Left lung (tissue), 14 donors: ENCODE measurements around the gene ADAP2. TPM values are rescaled to one million over a fixed set of nuclear protein-coding genes. Genes with fewer than 3 reads are reported as not detected.

ENCODE experiments used
- ATAC-seq: fragments of 200-7000 bp; cut with Tn5 transposase; one replicate; pipeline ENCODE4 v1.9.1; 2020; ENCODE audit warnings: moderate library complexity
- DNase-seq, 4 donors: peaks; one replicate each; pipeline ENCODE4 v3.0.0-alpha.2; 2013 to 2020
- H3K27ac ChIP-seq, 2 donors: fragments of 200-600 bp; sonication (generic) in 1 of 2; one replicate each; pipeline versions ENCODE4 v1.5.0 to v1.8.0; 2020 to 2021
- H3K27me3 ChIP-seq, 2 donors: fragments of 200-600 bp; sonication (generic) in 1 of 2; one replicate each; pipeline versions ENCODE4 v1.5.0 to v1.8.0; 2020 to 2021
- H3K36me3 ChIP-seq, 2 donors: fragments of 200-600 bp; sonication (generic) in 1 of 2; one replicate each; pipeline versions ENCODE4 v1.5.0 to v1.8.0; 2020 to 2021
- H3K4me1 ChIP-seq, 2 donors: fragments of 200-600 bp; one replicate each; pipeline ENCODE4 v1.8.0; 2021
- H3K4me3 ChIP-seq, 2 donors: fragments of 200-600 bp; sonication (generic) in 1 of 2; one replicate each; pipeline versions ENCODE4 v1.5.0 to v1.8.0; 2020 to 2021; ENCODE audit warnings: mild to moderate bottlenecking in 1 of 2
- H3K9me3 ChIP-seq, 2 donors: fragments of 200-600 bp; sonication (generic) in 1 of 2; one replicate each; pipeline versions ENCODE4 v1.5.0 to v1.8.0; 2020 to 2021
- intact Hi-C, 2 donors: fragments of 100-400 bp; cut with DNase I; formaldehyde crosslinking; loops; one replicate each; pipeline versions ENCODE4 v1.11.2 to v1.14.2; 2022
- long read RNA-seq, 12 donors: library from polyadenylated mRNA in 2 of 12; unstranded in 2 of 12; transcript quantifications; one replicate each; pipeline ENCODE4 v2.0.0 and lab custom pipeline, GENCODE V29; 2019 to 2026
- polyA plus RNA-seq, 6 donors: library from polyadenylated mRNA; unstranded; fragments of 120-200 nt; gene quantifications; one replicate each; pipeline ENCODE4 v1.2.1, GENCODE V29; 2013; ENCODE audit not compliant: insufficient read length in 6 of 6
- total RNA-seq, 2 donors: library from RNA; stranded (reverse); fragmentation: NEBNext Ultra II Directional; extraction: Animal tissue kit (Norgen Biotek cat#: 25700); gene quantifications; one replicate each; pipeline ENCODE4 v1.2.1, GENCODE V29; 2021
- TF ChIP-seq, protein P1 (sequence below), 2 donors: fragments of 200-600 bp; sonication (generic) in 1 of 2; IDR thresholded peaks; one replicate each; pipeline versions ENCODE4 v1.5.0 to v1.8.0; 2021; ENCODE audit warnings: antibody characterized with exemption in 2 of 2
- donor health status: DM: no; HTN: yes; CAD: no.
- donor health status: DM: no; HTN: no; CAD: no.

ADAP2 gene, protein sequence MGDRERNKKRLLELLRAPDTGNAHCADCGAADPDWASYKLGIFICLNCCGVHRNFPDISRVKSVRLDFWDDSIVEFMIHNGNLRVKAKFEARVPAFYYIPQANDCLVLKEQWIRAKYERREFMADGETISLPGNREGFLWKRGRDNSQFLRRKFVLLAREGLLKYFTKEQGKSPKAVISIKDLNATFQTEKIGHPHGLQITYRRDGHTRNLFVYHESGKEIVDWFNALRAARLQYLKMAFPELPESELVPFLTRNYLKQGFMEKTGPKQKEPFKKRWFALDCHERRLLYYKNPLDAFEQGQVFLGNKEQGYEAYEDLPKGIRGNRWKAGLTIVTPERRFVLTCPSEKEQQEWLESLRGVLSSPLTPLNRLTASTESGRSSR
- total RNA-seq = 10 to 100 TPM; 23.3 to 46.1 TPM
- polyA plus RNA-seq = 1 to 10 TPM; 4.4 to 6.6 (median 5.1) TPM
- long read RNA-seq, donor 1, partial matches to known transcripts = 0 of 1 reads
- long read RNA-seq, donor 1, other reads (novel, unspliced or antisense) = 0 of 1 reads
- long read RNA-seq, donor 2 = 0 reads
- long read RNA-seq, donor 3 = 0 reads
- long read RNA-seq, donor 4, transcript ADAP2-201 (11 exons, 2,934 nt) = major isoform, 11 of 28 reads
- long read RNA-seq, donor 4, partial matches to known transcripts = 11 of 28 reads
- long read RNA-seq, donor 4, other reads (novel, unspliced or antisense) = 4 of 28 reads
- long read RNA-seq, donor 5, partial matches to known transcripts = 0 of 2 reads
- long read RNA-seq, donor 5, other reads (novel, unspliced or antisense) = 0 of 2 reads
- long read RNA-seq, donor 6 = 0 reads
- long read RNA-seq, donor 7, partial matches to known transcripts = 0 of 3 reads
- long read RNA-seq, donor 7, other reads (novel, unspliced or antisense) = 0 of 3 reads
- long read RNA-seq, donor 8, partial matches to known transcripts = 0 of 1 reads
- long read RNA-seq, donor 8, other reads (novel, unspliced or antisense) = 0 of 1 reads
- long read RNA-seq, donor 9 = 0 reads
- long read RNA-seq, donor 10, transcript ADAP2-201 (11 exons, 2,934 nt) = major isoform, 34 of 77 reads
- long read RNA-seq, donor 10, transcript ADAP2-204 (11 exons, 1,598 nt) = minor isoform, 6 of 77 reads
- long read RNA-seq, donor 10, transcript ADAP2-202 (3 exons, 838 nt) = minor isoform, 6 of 77 reads
- long read RNA-seq, donor 10, partial matches to known transcripts = 8 of 77 reads
- long read RNA-seq, donor 10, other reads (novel, unspliced or antisense) = 19 of 77 reads
- long read RNA-seq, donor 11 = 0 reads
- long read RNA-seq, donor 12, partial matches to known transcripts = 0 of 2 reads
- long read RNA-seq, donor 12, other reads (novel, unspliced or antisense) = 0 of 2 reads

DNA sequence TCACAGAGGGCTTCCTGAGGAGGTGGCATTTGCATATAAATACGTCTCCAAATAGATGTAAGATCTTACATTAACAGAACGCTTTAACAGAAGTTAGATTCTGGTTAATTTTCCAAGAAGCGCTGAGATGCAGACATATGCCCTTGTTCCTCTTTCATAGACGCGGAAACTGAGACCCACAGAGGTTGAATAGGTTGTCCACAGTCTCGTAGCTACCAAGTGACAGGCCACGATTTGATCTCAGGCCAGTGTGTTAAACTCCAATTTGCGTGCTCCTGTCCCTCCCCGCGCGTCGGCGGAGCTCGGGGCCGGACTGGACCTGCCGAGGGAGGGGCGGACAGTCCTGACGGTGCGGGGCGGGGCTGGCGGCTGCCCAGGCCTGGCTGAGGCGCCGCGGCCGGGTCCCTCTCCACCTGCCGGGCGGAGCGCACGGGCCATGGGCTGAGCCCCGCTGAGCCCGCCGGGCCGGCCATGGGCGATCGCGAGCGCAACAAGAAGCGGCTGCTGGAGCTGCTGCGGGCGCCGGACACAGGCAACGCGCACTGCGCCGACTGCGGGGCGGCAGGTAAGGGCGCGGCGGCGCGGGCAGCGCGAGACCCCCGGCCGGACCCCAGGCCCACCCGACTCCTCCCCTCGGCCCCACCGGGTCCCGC, at the start of gene ADAP2:
TSS of gene ADAP2 (plus strand) at position 402 of the 653 bp plus-strand sequence. CDS start at position 472, 70 bp downstream.
- H3K36me3 ChIP-seq = peaks cover 0 to 26% of the 10 kb centered on the region in 2 donors
- intact Hi-C loops = no loop called here
- ATAC-seq = peak; percentile 97
- TF ChIP-seq, protein P1, sequence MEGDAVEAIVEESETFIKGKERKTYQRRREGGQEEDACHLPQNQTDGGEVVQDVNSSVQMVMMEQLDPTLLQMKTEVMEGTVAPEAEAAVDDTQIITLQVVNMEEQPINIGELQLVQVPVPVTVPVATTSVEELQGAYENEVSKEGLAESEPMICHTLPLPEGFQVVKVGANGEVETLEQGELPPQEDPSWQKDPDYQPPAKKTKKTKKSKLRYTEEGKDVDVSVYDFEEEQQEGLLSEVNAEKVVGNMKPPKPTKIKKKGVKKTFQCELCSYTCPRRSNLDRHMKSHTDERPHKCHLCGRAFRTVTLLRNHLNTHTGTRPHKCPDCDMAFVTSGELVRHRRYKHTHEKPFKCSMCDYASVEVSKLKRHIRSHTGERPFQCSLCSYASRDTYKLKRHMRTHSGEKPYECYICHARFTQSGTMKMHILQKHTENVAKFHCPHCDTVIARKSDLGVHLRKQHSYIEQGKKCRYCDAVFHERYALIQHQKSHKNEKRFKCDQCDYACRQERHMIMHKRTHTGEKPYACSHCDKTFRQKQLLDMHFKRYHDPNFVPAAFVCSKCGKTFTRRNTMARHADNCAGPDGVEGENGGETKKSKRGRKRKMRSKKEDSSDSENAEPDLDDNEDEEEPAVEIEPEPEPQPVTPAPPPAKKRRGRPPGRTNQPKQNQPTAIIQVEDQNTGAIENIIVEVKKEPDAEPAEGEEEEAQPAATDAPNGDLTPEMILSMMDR (IDR thresholded peaks at IDR 0.05) = no peak
- peaks cover 0 to 23% of the 10 kb centered on the region in 2 donors for H3K4me1 ChIP-seq
- H3K27me3 ChIP-seq = peaks cover 11 to 42% of the 10 kb centered on the region in 2 donors
- H3K9me3 ChIP-seq = no peaks in the 10 kb centered on the region
- peak within 1 kb of the TSS in 1 of 2 donors; percentile 50 for H3K27ac ChIP-seq
- DNase-seq = peak in 2 of 4 donors; percentile 83 to 95
- H3K4me3 ChIP-seq = peak within 1 kb of the TSS; percentile 47 to 63

DNA sequence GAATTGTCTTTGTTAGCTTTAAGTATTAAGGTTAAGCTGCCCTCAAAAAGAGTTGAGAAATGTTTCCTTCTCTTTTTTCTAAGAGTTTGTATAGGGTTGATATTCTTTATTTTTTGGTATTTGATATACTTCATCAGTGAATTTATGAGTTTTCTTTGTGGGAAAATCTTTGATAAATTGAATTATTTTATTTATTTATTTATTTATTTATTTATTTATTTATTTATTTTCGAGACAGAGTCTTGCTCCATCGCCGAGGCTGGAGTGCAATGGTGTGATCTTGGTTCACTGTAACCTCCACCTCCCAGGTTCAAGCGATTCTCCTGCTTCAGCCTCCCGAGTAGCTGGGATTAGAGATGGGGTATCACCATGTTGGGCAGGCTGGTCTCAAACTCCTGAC, 35.6 kb upstream of the ADAP2 start:
- TF ChIP-seq, protein P1 (IDR thresholded peaks at IDR 0.05) = no peak

GRCh38 chr17:30894236-30894635, 27.5 kb upstream of the ADAP2 start:
- Histone ChIP-seq H3K9me3 (no peaks in the 10 kb centered on the region), H3K4me1 (no peaks in the 10 kb centered on the region), H3K4me3 (no peak overlapping the region), H3K36me3 (peaks cover 0 to 42% of the 10 kb centered on the region in 2 donors), H3K27me3 (no peaks in the 10 kb centered on the region), H3K27ac (no peak overlapping the region)
- no peak for ATAC-seq
- DNase-seq = no peak
- intact Hi-C loops = no loop called here
- TF ChIP-seq, protein P1 (IDR thresholded peaks at IDR 0.05) = no peak

More for the DNA sequence above, 35.6 kb upstream of the ADAP2 start:
- Histone ChIP-seq H3K4me3 (no peak overlapping the region), H3K36me3 (peaks cover 0 to 12% of the 10 kb centered on the region in 2 donors), H3K27ac (no peak overlapping the region), H3K27me3 (no peaks in the 10 kb centered on the region), H3K9me3 (no peaks in the 10 kb centered on the region), H3K4me1 (no peaks in the 10 kb centered on the region)
- no peak for ATAC-seq
- no peak for DNase-seq
- intact Hi-C loops = no loop called here

- H3K36me3 ChIP-seq = peaks cover 0 to 70% of the 10 kb centered on the region in 2 donors
- no peak for DNase-seq
Measured at GRCh38 chr17:30897311-30897710, 24.4 kb upstream of the ADAP2 start.

More at GRCh38 chr17:30897311-30897710, 24.4 kb upstream of the ADAP2 start:
- H3K27me3 ChIP-seq = no peaks in the 10 kb centered on the region
- no peak overlapping the region for H3K27ac ChIP-seq
- TF ChIP-seq, protein P1 (IDR thresholded peaks at IDR 0.05) = no peak
- intact Hi-C loops = no loop called here
- no peaks in the 10 kb centered on the region for H3K9me3 ChIP-seq
- H3K4me1 ChIP-seq = no peaks in the 10 kb centered on the region
- no peak for ATAC-seq
- no peak overlapping the region for H3K4me3 ChIP-seq
